HG03442 (cell line): ENCODE data around the gene PTPRU.
"Not testable (repeated sequence)": the region's sequence is repeated elsewhere in the genome, so short reads cannot be mapped to it uniquely, and the experiment has no call there.

Experiments
- ATAC-seq: cut with Tn5 transposase; IDR thresholded peaks from one replicate; pipeline ENCODE4 v1.9.1; 2021; ENCODE audit warnings: mild to moderate bottlenecking, moderate library complexity; ENCODE audit not compliant: unreplicated experiment

The PTPRU gene

DNA sequence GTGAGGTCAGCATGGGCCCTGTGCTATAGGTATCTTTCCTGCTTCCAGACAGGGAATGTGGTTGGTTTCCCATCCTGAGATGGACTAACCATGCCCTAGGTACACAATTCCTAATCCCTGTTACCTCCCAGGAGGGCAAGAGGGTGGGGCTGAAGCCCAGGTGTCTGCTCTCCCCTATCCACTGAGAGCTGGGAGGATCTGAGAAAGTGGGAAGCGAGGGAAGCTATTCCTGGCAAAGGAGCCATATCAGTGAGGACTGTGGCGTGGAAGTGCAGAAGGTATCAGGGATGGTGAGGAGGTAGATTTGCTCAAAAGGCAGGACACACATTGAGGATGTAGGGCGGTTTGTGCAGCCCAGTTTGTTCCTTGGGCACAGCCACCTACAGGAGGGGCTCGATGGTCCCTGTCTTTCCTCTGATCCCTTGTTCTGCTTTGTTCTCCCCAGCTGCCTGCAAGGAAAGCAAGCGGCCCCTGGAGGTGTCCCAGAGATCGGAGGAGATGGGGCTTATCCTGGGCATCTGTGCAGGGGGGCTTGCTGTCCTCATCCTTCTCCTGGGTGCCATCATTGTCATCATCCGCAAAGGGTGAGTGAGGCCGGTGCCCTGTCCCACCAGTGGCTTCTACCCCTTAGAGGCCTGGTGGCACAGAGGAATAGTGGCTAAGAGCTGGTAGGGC, 48.1 kb downstream of the PTPRU start:
- no peak for ATAC-seq

GRCh38 chr1:29284961-29285560, 48.7 kb downstream of the PTPRU start:
- no peak for ATAC-seq

GRCh38 chr1:29285771-29286170, 49.4 kb downstream of the PTPRU start:
- ATAC-seq, result no peak

DNA sequence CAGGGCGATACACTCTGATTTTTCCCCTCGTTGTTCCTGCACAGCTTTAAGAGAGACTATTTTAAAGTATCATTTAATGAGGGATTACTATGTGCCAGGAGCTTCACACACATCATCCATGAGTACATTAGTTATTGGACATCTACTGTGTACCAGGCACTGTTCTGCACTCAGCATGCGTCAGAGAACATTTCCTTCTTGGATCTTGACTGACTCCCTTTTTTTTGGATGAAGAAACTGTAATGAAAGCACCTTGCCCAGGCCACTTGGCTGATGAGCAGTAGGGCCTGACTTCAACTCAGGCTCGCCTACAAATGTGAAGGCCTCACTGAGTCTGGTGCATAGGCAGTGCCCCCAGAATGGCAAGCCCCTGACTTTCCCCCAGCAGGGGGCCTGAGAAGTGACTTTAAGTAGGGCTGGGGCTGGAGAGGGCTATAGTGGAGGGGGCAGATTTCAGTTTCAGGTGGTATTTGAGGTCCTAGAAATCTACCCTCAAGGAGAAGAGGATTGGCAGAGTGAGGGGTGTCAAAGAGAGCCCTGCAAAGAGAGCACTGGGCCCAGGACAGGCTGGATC, 50.0 kb downstream of the PTPRU start:
- ATAC-seq, result no peak

- ATAC-seq, result no peak
Measured at GRCh38 chr1:29289493-29289892, 53.2 kb downstream of the PTPRU start.

- no peak for ATAC-seq
Measured at GRCh38 chr1:29290414-29290985, 54.2 kb downstream of the PTPRU start.

DNA sequence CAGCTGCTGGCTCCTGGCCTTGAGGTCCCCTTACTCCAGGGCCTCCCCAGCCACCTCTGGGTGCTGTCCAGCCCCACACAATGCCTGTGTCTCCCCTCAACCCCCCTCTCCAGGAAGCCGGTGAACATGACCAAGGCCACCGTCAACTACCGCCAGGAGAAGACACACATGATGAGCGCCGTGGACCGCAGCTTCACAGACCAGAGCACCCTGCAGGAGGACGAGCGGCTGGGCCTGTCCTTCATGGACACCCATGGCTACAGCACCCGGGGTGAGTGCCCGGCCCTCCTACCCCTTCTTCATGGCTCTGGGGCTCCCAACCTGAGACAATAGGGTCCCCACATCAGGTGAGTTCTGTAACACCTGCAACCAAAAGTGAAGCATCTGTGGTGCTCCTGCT, 55.4 kb downstream of the PTPRU start:
- no peak for ATAC-seq

DNA sequence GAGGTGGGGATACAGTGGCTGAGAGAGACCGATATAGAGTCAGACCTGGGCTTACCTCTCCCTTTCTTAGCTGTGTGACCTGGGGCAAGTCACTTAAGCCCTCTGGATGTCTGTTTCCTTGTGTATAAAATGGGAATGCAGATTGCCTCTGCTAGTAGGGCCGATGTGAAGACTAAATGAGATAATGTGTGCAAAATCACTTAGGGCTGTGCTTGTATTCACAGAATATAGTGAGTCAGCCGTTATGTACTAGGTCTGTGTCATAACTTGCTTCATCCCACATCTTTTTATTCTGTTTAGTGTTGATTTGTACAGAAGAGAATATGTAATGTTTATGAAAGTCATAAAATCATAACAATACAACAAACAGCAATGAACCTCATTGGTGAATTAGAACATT, 56.0 kb downstream of the PTPRU start:
- ATAC-seq, result no peak

DNA sequence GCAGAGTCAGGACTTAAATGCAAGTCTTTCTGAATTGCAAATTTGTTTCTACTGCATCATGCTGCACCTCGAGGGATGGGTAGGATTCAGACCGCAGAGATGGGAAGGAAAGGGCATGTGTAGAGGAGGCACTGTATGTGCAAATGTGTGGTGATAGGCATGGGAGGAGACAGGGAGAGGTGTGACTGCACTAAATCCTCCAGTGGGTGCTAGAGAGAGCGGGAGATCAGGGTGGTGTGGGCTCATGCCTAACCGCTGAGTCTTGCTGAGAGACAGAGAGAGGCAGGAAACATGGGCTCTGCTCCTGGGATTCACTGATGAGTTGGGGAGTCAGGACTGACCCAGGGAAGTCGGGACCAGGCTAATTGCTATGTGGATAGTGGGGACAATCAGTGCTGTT, 61.1 kb downstream of the PTPRU start:
- ATAC-seq, result no peak

DNA sequence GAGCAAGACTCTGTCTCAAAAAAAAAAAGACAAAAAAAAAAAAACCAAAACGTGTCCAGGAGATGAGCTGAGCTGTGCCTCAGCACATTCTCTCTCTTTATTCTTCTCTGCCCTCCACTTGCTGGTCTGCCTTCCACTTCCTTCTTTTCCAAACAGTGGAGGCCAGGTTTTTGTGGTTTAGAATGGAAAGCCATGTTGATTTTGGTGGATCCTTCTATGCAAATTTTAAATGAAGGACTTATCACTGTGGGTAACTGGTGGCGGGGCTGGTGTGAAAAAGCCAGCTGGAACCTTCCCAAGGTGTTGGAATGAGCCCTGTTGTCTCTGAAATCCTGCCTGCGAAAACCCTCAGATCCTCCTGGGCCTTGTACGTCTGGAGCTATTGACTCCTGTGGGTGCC, 61.9 kb downstream of the PTPRU start:
- ATAC-seq, result no peak

DNA sequence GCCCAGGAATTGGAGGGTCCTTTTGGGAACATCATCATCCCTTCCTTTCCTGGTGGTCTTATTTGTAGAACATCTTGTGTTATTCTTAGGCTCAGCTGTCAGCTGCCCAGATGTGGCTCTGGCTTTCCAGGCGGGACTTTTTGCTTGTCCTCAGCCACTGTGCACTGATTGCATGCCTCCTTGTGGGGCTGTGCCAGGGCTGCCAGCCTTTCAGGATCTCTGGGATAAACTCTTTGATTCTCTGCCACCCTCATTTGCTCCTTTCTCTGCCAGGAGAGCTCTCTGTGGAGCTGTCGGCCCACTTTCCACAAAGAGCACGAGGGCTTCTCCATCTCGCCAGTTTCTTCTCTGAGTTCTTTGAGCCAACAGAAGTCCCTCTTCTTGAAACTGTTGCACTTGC, 63.1 kb downstream of the PTPRU start:
- no peak for ATAC-seq

- ATAC-seq, result not testable (repeated sequence)
Measured at GRCh38 chr1:29301732-29302131, 65.4 kb downstream of the PTPRU start.

GRCh38 chr1:29303201-29304024, 67.1 kb downstream of the PTPRU start:
- no peak for ATAC-seq

DNA sequence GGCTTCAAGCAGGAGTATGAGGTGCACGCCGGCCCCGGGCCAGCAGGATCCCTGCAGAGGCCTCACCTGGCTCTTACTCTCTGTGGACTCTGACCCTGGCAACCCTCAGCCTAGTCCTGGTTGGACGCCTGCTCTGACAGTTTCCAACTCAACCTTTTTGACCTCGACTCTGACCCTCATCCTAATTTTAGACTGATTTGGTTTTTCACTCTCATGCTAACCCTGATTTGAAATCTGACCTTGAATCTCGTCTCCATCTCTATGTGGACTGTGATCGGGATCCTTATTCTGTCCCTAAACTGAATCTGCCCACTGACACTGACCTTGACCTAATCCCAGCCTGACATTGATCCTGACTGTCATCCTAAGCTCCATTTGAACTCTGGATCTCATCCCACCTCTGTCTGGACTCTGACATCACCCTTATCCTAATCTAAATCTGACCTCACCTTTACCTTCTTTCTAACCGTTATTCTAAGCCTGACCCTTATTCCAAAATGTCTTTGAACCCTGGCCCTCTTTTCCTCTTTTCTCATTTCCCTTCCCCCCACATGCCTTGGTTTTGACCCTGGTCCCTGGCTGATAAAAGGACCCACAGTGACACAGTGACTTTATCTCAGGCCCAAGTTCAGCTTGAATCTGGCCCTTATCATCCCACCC, 67.8 kb downstream of the PTPRU start:
- no peak for ATAC-seq

DNA sequence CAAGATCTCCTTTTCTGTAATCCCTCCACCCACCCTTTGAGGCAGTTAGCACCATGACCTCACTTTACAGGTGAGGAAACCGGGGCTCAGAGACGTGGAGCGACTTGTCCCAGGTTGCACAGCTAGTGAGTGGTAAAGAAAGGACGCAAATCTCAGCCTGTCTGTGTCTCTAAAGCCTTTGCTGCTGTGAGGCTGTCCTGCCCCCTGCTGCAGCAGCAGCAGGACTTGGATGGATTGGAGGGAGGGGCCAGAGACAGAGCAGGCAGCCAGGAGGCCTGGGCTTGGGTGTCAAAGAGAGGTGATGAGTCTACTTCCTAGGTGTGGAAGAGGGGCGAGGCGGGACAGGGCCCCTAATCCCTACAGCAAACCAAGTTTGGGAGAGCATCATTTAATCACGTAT, 69.6 kb downstream of the PTPRU start:
- no peak for ATAC-seq

- no peak for ATAC-seq
Measured at GRCh38 chr1:29306471-29307140, 70.3 kb downstream of the PTPRU start.

DNA sequence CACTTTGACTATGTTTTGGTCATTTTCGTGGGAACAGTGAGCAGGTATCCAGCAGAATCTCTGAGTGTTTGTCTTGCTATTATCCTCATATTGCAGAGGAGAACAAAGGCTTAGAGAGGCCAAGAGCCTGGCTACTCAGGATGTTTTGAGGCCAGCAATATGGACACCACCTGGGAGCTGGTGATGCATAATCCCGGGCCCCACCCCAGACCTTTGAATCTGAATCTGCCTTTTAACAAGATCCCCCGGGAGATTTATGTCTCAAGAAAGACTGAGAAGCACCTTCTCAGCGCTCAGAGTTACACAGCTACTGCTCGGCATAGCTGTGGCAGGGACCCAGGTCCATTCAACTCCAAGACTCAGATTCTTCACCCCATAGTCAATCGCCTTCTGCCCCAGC, 72.8 kb downstream of the PTPRU start:
- no peak for ATAC-seq

DNA sequence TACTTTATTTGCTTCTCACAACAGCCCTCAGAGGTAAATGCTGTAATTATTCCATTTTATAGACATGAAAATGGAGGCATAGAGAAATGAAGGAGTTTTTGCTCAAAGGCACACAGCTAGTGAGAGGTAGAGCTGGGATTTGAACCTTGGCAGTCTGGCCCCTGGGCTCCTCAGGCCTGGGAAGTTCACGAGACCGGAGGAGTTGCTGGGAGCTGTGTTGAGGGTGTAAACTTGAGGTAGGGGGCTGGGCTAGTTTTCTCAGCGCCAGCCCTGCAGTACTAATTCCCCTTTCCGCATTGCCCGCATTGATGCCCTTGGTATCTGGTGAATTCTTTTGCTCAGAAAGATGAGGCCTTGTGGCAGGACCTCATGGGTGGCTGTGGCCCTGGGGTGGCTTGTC, 73.3 kb downstream of the PTPRU start:
- no peak for ATAC-seq

DNA sequence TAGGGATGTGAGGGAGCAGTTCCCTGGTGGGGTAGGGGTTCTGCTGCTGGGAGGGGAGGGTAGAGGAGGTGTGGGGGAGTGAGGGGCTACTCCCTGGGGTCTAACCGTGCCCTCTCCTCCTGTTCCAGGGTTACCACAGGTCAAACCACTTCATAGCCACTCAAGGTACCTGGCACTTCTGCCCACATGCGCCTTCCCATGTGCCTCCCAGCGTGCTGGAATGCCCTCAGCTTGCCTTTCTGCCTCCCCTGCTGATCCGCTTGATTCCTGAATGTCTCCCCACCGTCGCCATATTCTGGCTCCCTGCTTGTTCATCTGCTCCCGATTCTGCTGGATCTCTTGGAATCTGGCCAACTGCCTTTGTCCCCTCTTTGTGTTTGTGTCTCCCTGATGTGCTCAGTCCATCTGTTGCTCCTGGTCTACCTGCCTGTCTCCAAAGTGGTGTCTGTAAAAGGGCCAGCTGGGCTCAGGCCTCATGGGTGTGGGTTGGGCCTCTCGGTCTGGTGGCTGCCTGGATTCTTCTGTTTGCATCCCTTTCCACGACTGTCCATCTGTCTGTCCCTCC, 74.4 kb downstream of the PTPRU start:
- ATAC-seq, result no peak
